Measurements from ENCODE around the gene PCLO.

Gene PCLO

DNA sequence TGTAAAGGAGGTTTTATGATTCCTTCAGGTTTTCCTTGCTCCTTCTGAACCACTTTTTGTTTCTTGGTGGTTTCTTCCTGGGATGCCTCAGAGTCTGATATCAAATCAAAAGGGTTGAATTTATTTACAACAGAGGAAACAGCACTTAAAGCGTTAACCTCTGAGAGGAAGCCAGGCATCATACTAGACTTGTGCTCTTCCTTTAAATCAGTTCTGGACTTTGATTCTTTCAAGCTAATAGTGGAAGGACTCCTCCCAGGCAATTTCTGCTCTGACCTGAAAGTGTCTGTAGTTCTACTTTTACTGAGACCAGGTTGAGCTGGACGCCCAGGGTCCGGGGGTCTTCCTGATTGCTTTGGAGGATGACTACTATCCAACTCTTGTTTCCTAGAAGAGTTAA is 6.7 kb downstream of the PCLO start:
- DNase-seq (ENCODE audit: extremely low spot score): no peak
- POLR2A ChIA-PET: no interaction called here
- TF ChIP-seq SP1 (IDR thresholded peaks at IDR 0.05) (no peak), FOXA1 (IDR thresholded peaks at IDR 0.05) (no peak)
- TF ChIP-seq, protein P1, sequence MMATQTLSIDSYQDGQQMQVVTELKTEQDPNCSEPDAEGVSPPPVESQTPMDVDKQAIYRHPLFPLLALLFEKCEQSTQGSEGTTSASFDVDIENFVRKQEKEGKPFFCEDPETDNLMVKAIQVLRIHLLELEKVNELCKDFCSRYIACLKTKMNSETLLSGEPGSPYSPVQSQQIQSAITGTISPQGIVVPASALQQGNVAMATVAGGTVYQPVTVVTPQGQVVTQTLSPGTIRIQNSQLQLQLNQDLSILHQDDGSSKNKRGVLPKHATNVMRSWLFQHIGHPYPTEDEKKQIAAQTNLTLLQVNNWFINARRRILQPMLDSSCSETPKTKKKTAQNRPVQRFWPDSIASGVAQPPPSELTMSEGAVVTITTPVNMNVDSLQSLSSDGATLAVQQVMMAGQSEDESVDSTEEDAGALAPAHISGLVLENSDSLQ (IDR thresholded peaks at IDR 0.05): no peak
- CTCF ChIA-PET: no interaction called here

DNA sequence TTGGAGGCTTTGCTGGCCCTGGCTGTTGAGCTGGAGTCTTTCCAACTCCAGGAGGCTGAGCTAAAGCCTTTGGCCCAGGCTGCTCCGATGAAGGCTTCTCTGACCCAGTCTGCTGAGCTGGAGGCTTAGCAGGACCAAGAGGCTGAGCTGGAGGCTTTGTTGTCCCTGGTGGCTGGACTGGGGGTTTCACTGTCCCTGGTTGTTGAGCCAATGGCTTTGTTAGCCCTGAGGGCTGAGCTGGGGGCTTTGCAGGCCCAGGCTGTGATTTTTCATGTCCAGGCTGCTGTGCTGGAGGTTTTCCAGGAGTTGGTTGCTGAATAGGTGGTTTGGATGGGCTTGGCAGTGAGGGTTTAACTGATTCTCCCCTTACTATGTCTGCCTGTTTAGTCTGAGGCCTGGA is 7.3 kb downstream of the PCLO start:
- CTCF ChIA-PET: interaction anchor here (0.7 to 0.9 kb wide), 2 partner anchors 9 to 127 kb away, joined by 3 to 6 read pairs; no protein-coding TSS in a partner anchor
- no peak for DNase-seq (ENCODE audit: extremely low spot score)
- no peak for TF ChIP-seq ELF4 (IDR thresholded peaks at IDR 0.05)
- no peak for TF ChIP-seq LEF1 (IDR thresholded peaks at IDR 0.05; ENCODE audit: borderline replicate concordance)
- TF ChIP-seq L3MBTL2 (conservative IDR thresholded peaks at IDR 0.05): no peak
- no peak for TF ChIP-seq HDGF (IDR thresholded peaks at IDR 0.05; ENCODE audit: borderline replicate concordance)
- TF ChIP-seq TARDBP (IDR thresholded peaks at IDR 0.05): no peak
- TF ChIP-seq CTBP1 (IDR thresholded peaks at IDR 0.05; ENCODE audit: borderline replicate concordance): no peak
- no peak for TF ChIP-seq FOXM1 (IDR thresholded peaks at IDR 0.05; ENCODE audit: borderline replicate concordance)
- POLR2A ChIA-PET: no interaction called here

DNA sequence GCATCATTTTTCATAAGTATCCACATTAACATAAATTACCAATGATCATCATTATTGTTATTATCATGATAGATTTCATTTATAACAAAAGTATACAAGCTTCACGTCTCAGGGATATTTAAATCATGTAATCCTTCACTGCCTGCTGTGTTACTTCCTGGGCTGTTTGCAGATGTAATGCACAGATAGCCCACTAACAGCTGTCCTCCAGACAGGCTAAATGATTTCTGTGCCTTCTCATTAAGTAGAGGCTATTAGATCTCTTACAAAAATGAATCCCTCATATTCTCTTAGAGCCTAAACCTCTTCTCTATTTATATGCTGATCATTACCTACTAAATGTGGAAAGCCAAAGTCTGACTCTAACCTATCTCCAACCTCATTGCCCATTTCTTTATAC is 9.3 kb downstream of the PCLO start:
- ChIA-PET POLR2A (no interaction called here), CTCF (no interaction called here)
- DNase-seq (ENCODE audit: extremely low spot score): no peak
- TF ChIP-seq SP1 (IDR thresholded peaks at IDR 0.05) (no peak), ARNT (IDR thresholded peaks at IDR 0.05) (no peak), CTBP1 (IDR thresholded peaks at IDR 0.05; ENCODE audit: borderline replicate concordance) (no peak), NFRKB (IDR thresholded peaks at IDR 0.05) (no peak), HDGF (IDR thresholded peaks at IDR 0.05; ENCODE audit: borderline replicate concordance) (no peak), FOXM1 (IDR thresholded peaks at IDR 0.05; ENCODE audit: borderline replicate concordance) (no peak), FOXA1 (IDR thresholded peaks at IDR 0.05) (no peak), SUZ12 (IDR thresholded peaks at IDR 0.05) (no peak), L3MBTL2 (conservative IDR thresholded peaks at IDR 0.05) (no peak), FOXK2 (IDR thresholded peaks at IDR 0.05) (no peak), BHLHE40 (IDR thresholded peaks at IDR 0.05; ENCODE audit: borderline replicate concordance) (no peak), ELF4 (IDR thresholded peaks at IDR 0.05) (no peak)

DNA sequence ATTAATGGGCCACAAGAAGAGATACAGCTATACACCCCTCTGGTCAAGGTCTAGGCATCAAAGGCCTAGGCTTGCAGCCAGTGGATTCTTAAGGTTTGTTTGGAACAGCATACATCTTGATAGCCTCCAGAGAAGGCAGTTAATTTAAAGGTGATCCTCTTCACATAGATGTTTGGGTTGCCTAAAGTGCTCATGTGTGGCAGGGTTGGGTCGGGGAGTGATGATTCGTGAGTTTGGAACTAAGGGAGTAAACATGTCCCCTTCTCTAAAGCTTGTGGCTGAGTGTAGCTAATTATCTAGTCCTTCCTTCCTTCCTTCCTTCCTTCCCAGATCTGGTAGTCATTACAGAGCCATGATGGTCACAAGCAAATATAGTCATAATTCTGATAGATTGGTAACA is 12.4 kb downstream of the PCLO start:
- TF ChIP-seq TARDBP (IDR thresholded peaks at IDR 0.05) (no peak), SUZ12 (IDR thresholded peaks at IDR 0.05) (no peak), HDGF (IDR thresholded peaks at IDR 0.05; ENCODE audit: borderline replicate concordance) (no peak), ELF4 (IDR thresholded peaks at IDR 0.05) (no peak), NFRKB (IDR thresholded peaks at IDR 0.05) (no peak), CTBP1 (IDR thresholded peaks at IDR 0.05; ENCODE audit: borderline replicate concordance) (no peak), ZNF384 (IDR thresholded peaks at IDR 0.05) (no peak), ARNT (IDR thresholded peaks at IDR 0.05) (no peak), SP1 (IDR thresholded peaks at IDR 0.05) (no peak), FOXK2 (IDR thresholded peaks at IDR 0.05) (no peak), LEF1 (IDR thresholded peaks at IDR 0.05; ENCODE audit: borderline replicate concordance) (no peak), FOXA1 (IDR thresholded peaks at IDR 0.05) (no peak), BHLHE40 (IDR thresholded peaks at IDR 0.05; ENCODE audit: borderline replicate concordance) (no peak), FOXM1 (IDR thresholded peaks at IDR 0.05; ENCODE audit: borderline replicate concordance) (no peak), L3MBTL2 (conservative IDR thresholded peaks at IDR 0.05) (no peak)
- TF ChIP-seq, protein P1 (IDR thresholded peaks at IDR 0.05): no peak
- no peak for DNase-seq (ENCODE audit: extremely low spot score)
- POLR2A ChIA-PET: no interaction called here
- CTCF ChIA-PET: no interaction called here

DNA sequence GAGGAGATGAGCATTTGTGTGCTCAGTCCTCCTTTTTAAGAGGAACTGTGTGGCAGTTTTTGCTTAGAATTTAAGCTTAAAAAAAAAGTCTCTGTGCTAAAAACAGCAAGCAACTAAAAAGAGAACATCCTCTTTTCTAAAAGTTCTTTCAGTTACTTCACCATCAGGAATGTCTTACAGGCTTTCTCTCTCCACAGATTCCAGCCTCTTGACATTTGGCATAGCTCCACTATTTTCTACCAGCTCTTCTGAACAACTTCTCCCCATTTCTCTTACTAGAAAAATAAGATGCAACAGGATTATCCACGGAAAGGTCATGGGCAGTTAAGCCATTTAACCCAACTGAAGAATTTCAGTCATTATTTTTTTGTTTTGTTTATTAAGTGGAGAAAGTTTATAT is 13.2 kb downstream of the PCLO start:
- POLR2A ChIA-PET: no interaction called here
- no peak for DNase-seq (ENCODE audit: extremely low spot score)
- CTCF ChIA-PET: no interaction called here
- no peak for TF ChIP-seq LEF1 (IDR thresholded peaks at IDR 0.05; ENCODE audit: borderline replicate concordance)

DNA sequence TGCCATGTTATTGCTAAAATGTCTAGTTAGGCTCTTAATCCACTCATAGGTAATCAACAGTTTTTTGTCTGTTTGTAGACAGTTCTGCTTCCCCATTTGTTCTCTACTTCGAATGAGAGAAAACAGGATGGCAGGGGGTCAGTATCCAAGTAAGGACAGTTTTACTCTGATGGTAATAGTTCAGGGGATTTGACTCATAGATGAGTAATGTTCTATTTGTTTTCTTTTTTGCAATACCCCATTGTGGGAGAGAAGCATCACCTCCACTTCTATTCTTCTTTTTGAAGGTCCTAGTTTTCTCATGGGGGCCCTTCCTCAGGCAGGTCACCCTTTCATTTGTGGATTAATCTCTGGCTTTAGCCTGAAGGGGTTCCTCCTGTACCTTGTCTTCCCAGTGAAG is 13.9 kb downstream of the PCLO start:
- POLR2A ChIA-PET: no interaction called here
- CTCF ChIA-PET: no interaction called here
- TF ChIP-seq, protein P1 (IDR thresholded peaks at IDR 0.05): no peak
- TF ChIP-seq FOXM1 (IDR thresholded peaks at IDR 0.05; ENCODE audit: borderline replicate concordance) (no peak), FOXA1 (IDR thresholded peaks at IDR 0.05) (no peak), TARDBP (IDR thresholded peaks at IDR 0.05) (no peak), L3MBTL2 (conservative IDR thresholded peaks at IDR 0.05) (no peak)
- DNase-seq (ENCODE audit: extremely low spot score): no peak

DNA sequence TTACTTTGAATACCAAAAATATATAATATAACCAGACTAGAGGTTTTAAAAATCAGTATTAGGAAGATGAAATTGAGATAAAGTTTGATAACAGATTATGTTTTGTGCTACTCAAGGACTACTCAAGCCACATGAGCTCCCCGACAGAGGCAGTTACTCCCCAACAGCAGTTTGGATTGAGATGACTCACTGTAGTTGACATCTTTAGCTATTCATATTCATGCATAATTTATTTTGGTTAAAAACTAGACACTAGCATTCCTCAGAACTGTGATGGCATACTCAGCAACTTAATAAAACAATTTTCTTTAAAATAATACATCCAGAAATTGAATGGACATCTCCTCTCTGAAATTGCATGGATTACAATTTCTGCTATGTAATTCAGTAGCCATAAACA is 19.6 kb downstream of the PCLO start:
- TF ChIP-seq FOXM1 (IDR thresholded peaks at IDR 0.05; ENCODE audit: borderline replicate concordance) (no peak), SUZ12 (IDR thresholded peaks at IDR 0.05) (no peak), SP1 (IDR thresholded peaks at IDR 0.05) (no peak), L3MBTL2 (conservative IDR thresholded peaks at IDR 0.05) (no peak), FOXA1 (IDR thresholded peaks at IDR 0.05) (no peak), HDGF (IDR thresholded peaks at IDR 0.05; ENCODE audit: borderline replicate concordance) (no peak), TARDBP (IDR thresholded peaks at IDR 0.05) (no peak), ELF4 (IDR thresholded peaks at IDR 0.05) (no peak), BHLHE40 (IDR thresholded peaks at IDR 0.05; ENCODE audit: borderline replicate concordance) (no peak)
- TF ChIP-seq, protein P1 (IDR thresholded peaks at IDR 0.05): no peak
- DNase-seq (ENCODE audit: extremely low spot score): no peak
- ChIA-PET CTCF (no interaction called here), POLR2A (no interaction called here)
